Tibial artery (tissue), 4 donors: ENCODE data around the gene NINJ2.
A peak's percentile ranks its signal among the peaks of the same experiment; 100 is the strongest.

Experiments used
- DNase-seq, 2 donors: peaks; one replicate each; pipeline ENCODE4 v3.0.0-alpha.2; 2019
- H3K27ac ChIP-seq, 2 donors: fragments of 200-600 bp; sonication (generic) in 1 of 2; 1 replicate in 1 of 2; 2 replicates in 1 of 2; pipeline ENCODE4 v1.5.1; 2018 to 2019; ENCODE audit warnings: mild to moderate bottlenecking in 1 of 2
- H3K27me3 ChIP-seq, 2 donors: fragments of 200-600 bp; sonication (generic) in 1 of 2; one replicate each; pipeline versions ENCODE4 v1.5.1 to v1.6.0; 2016 to 2019
- H3K36me3 ChIP-seq, 3 donors: fragments of 200-600 bp; sonication (generic) in 2 of 3; one replicate each; pipeline ENCODE4 v1.5.1; 2016 to 2019; ENCODE audit warnings: mild to moderate bottlenecking in 2 of 3
- H3K4me1 ChIP-seq, 4 donors: fragments of 200-600 bp; sonication (generic) in 2 of 4; 1 replicate in 3 of 4; 2 replicates in 1 of 4; pipeline ENCODE4 v1.5.1; 2016 to 2019
- H3K4me3 ChIP-seq, 2 donors: fragments of 200-600 bp; sonication (generic) in 1 of 2; 1 replicate in 1 of 2; 2 replicates in 1 of 2; pipeline ENCODE4 v1.5.1; 2018 to 2019; ENCODE audit warnings: mild to moderate bottlenecking in 2 of 2
- H3K9me3 ChIP-seq, 3 donors: fragments of 200-600 bp; sonication (generic) in 1 of 3; one replicate each; pipeline ENCODE4 v1.5.1; 2016 to 2019
- intact Hi-C: fragments of 100-400 bp; cut with DNase I; formaldehyde crosslinking; loops from one replicate; pipeline ENCODE4 v1.15.0; 2023; ENCODE audit warnings: low total_unique reads
- TF ChIP-seq, protein P1 (sequence below), 2 experiments: fragments of 200-600 bp in 1 of 2; fragments of 450-650 bp in 1 of 2; IDR thresholded peaks; one replicate each; pipeline ENCODE4 v1.5.1; 2017 to 2019; ENCODE audit warnings: antibody characterized with exemption in 2 of 2, mild to moderate bottlenecking in 1 of 2, moderate library complexity in 1 of 2

NINJ2 gene

DNA sequence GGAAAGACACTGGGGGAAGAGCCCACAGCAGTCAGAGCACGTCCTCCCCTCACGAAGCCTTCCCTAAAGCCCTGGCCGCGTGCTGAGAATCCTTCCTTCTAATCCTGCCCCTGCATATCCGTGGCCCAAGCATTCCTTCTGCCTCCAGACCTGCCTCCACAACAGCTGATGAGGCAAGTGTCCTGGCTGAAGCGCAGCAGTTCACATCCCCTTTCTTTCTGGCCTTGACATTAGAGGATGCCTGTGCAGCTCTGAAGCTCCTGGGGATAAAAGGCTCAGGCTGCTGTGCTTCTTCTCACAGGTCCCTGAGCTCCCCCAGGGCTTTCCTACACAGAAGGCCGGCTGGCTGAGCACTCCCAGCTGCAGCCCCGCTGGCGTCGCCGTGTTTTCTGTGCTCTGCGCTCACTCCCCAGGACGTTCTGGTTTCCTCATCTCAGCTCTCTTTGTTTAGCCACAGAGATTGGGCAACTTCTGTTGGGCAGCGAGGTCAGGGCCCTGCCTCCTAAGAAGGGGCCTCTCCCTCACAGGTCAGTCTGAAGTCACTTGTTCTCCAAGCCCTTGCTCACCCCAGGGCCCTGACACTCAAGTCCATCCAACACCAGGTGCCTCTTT, 45.8 kb downstream of the NINJ2 start:
- Histone ChIP-seq H3K27ac (no peak overlapping the region), H3K4me1 (no peaks in the 10 kb centered on the region), H3K4me3 (no peak overlapping the region), H3K27me3 (no peaks in the 10 kb centered on the region), H3K9me3 (no peaks in the 10 kb centered on the region), H3K36me3 (no peaks in the 10 kb centered on the region)
- intact Hi-C loops: no loop called here
- peak in 1 of 2 donors; percentile 42 for DNase-seq
- TF ChIP-seq, protein P1, sequence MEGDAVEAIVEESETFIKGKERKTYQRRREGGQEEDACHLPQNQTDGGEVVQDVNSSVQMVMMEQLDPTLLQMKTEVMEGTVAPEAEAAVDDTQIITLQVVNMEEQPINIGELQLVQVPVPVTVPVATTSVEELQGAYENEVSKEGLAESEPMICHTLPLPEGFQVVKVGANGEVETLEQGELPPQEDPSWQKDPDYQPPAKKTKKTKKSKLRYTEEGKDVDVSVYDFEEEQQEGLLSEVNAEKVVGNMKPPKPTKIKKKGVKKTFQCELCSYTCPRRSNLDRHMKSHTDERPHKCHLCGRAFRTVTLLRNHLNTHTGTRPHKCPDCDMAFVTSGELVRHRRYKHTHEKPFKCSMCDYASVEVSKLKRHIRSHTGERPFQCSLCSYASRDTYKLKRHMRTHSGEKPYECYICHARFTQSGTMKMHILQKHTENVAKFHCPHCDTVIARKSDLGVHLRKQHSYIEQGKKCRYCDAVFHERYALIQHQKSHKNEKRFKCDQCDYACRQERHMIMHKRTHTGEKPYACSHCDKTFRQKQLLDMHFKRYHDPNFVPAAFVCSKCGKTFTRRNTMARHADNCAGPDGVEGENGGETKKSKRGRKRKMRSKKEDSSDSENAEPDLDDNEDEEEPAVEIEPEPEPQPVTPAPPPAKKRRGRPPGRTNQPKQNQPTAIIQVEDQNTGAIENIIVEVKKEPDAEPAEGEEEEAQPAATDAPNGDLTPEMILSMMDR (IDR thresholded peaks at IDR 0.05): no peak

DNA sequence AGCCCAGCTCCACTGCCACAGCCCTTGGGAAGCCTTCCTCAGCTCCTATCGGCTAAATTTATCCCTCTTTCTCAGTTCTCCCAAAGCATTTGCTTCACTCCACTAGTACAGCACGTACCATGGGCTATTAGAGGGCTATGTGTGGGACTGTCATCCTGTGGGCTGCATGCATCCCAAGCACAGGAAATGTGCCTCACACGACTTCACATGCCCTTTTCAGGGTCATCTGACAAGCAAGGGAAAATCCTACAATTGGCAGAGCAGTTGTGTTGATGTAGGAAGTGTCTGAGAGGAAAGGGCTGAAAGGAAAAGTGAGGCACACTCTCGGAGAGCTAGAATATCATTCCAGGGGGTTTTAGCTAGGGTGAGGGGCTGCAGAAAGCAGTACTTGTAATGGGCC, 47.6 kb downstream of the NINJ2 start:
- Histone ChIP-seq H3K4me1 (peaks cover 0 to 3% (median 0%) of the 10 kb centered on the region in 4 donors), H3K27me3 (no peaks in the 10 kb centered on the region), H3K27ac (no peak overlapping the region), H3K9me3 (no peaks in the 10 kb centered on the region), H3K4me3 (no peak overlapping the region), H3K36me3 (no peaks in the 10 kb centered on the region)
- TF ChIP-seq, protein P1 (IDR thresholded peaks at IDR 0.05): no peak
- no peak for DNase-seq
- intact Hi-C loops: no loop called here

DNA sequence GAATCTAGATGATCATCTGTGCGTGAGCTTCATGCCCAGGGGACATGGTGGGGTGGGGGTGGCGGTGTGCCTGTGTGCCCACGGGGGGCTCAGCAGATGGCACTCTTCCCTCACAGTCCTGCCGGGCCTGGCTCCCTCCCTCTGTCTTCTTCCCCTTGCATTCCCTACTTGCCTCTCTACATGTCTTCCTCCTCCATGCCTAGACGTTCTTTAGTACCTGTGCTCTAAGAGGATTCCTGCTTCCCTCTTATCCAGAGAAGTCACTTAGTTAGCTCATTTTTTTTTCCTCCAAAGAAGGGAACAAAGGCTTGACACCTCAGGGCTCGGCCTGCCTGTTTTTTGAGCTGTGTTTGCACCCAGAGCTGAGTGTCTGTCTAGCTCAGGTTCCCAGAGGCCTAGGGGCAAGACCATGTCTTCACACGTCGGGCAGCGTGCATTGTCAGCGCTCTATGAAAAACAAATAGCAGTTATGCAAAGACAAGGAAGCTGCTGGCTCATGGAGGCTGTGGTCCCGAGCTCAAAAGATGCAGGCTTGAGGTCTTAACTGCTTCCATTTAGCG, 48.8 kb downstream of the NINJ2 start:
- no peaks in the 10 kb centered on the region for H3K36me3 ChIP-seq
- TF ChIP-seq, protein P1 (IDR thresholded peaks at IDR 0.05): no peak
- no peak for DNase-seq
- H3K27me3 ChIP-seq: no peaks in the 10 kb centered on the region
- no peak overlapping the region for H3K4me3 ChIP-seq
- intact Hi-C loops: no loop called here
- H3K4me1 ChIP-seq: peaks cover 0 to 13% (median 7%) of the 10 kb centered on the region in 4 donors
- no peak overlapping the region for H3K27ac ChIP-seq
- H3K9me3 ChIP-seq: no peaks in the 10 kb centered on the region

DNA sequence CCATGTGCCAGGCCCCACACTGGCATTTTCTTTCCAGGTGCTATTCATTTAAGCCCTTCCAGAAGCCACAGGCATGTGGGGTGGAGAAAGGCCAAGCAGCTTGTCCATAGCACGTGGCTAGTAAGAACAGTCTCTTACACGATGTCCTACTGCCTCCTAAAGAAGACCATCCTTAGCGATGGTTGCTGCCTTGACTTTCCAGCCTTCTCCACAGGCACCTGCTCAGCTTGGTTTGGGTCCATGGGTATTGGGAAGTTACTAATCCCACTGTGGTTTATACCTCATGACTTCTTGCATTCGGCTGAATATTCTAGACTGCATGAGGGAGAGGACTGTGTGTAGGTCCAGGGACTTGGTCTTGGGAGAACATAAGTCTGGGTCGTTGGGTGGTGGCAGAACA, 49.2 kb downstream of the NINJ2 start:
- Histone ChIP-seq H3K27ac (no peak overlapping the region), H3K36me3 (no peaks in the 10 kb centered on the region), H3K4me3 (no peak overlapping the region), H3K9me3 (no peaks in the 10 kb centered on the region), H3K4me1 (peaks cover 0 to 13% (median 7%) of the 10 kb centered on the region in 4 donors), H3K27me3 (no peaks in the 10 kb centered on the region)
- intact Hi-C loops: no loop called here
- peak in 1 of 2 donors; percentile 11 for DNase-seq
- TF ChIP-seq, protein P1 (IDR thresholded peaks at IDR 0.05): no peak

DNA sequence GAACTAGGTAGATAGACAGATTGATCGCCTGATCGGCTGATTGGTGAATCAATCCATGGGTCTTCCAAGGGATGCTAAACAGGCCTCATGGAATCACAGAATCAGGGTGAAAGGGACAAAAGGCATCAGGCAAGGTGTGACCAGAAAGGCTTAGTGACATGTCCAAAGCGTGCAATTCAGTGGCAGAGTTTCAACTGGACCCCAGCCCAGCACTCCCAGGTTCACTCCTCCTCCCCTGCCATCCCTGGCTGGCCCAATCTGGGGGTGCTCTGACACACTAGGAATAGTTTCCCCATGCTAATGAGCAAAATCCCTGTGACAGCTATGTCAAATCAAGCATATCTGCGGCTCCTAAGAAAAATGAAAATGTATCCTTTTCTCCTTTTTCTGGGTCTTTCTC, 50.4 kb downstream of the NINJ2 start:
- DNase-seq: peak in 1 of 2 donors; percentile 37
- H3K27ac ChIP-seq: no peak overlapping the region

More for the DNA sequence above, 50.4 kb downstream of the NINJ2 start:
- TF ChIP-seq, protein P1 (IDR thresholded peaks at IDR 0.05): no peak
- no peaks in the 10 kb centered on the region for H3K9me3 ChIP-seq
- H3K27me3 ChIP-seq: no peaks in the 10 kb centered on the region
- peaks cover 0 to 20% (median 8%) of the 10 kb centered on the region in 4 donors for H3K4me1 ChIP-seq
- H3K36me3 ChIP-seq: no peaks in the 10 kb centered on the region
- intact Hi-C loops: no loop called here
- H3K4me3 ChIP-seq: no peak overlapping the region
